ENCODE results near the gene EXOC6B.

The EXOC6B gene

GRCh38 chr2:72747344-72747743 lies 78.5 kb downstream of the EXOC6B start:
- TF ChIP-seq, protein P1, sequence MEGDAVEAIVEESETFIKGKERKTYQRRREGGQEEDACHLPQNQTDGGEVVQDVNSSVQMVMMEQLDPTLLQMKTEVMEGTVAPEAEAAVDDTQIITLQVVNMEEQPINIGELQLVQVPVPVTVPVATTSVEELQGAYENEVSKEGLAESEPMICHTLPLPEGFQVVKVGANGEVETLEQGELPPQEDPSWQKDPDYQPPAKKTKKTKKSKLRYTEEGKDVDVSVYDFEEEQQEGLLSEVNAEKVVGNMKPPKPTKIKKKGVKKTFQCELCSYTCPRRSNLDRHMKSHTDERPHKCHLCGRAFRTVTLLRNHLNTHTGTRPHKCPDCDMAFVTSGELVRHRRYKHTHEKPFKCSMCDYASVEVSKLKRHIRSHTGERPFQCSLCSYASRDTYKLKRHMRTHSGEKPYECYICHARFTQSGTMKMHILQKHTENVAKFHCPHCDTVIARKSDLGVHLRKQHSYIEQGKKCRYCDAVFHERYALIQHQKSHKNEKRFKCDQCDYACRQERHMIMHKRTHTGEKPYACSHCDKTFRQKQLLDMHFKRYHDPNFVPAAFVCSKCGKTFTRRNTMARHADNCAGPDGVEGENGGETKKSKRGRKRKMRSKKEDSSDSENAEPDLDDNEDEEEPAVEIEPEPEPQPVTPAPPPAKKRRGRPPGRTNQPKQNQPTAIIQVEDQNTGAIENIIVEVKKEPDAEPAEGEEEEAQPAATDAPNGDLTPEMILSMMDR (IDR thresholded peaks at IDR 0.05; ENCODE audit: insufficient read depth, low read length, poor library complexity, severe bottlenecking) = no peak
- Histone ChIP-seq H3K27me3 (replicated peaks; ENCODE audit: control insufficient read depth, insufficient read depth, low read length) (no peaks in the 10 kb centered on the region), H3K36me3 (ENCODE audit: control insufficient read depth, insufficient read depth, low read length) (no peaks in the 10 kb centered on the region), H3K4me3 (replicated peaks; ENCODE audit: low read depth, low read length) (no peak overlapping the region)
- DNase-seq (ENCODE audit: extremely low read depth, insufficient read length) = no peak

- H3K27me3 ChIP-seq (replicated peaks; ENCODE audit: control insufficient read depth, insufficient read depth, low read length) = no peaks in the 10 kb centered on the region
- DNase-seq (ENCODE audit: extremely low read depth, insufficient read length) = no peak
- TF ChIP-seq, protein P1 (IDR thresholded peaks at IDR 0.05; ENCODE audit: insufficient read depth, low read length, poor library complexity, severe bottlenecking) = peak; percentile 56
- no peak overlapping the region for H3K4me3 ChIP-seq (replicated peaks; ENCODE audit: low read depth, low read length)
- H3K36me3 ChIP-seq (ENCODE audit: control insufficient read depth, insufficient read depth, low read length) = no peaks in the 10 kb centered on the region
These were observed 80.0 kb downstream of the EXOC6B start for GRCh38 chr2:72745679-72746368.

- DNase-seq (ENCODE audit: extremely low read depth, insufficient read length) = no peak
- Histone ChIP-seq H3K27me3 (replicated peaks; ENCODE audit: control insufficient read depth, insufficient read depth, low read length) (no peaks in the 10 kb centered on the region), H3K36me3 (ENCODE audit: control insufficient read depth, insufficient read depth, low read length) (no peaks in the 10 kb centered on the region), H3K4me3 (replicated peaks; ENCODE audit: low read depth, low read length) (no peak overlapping the region)
- TF ChIP-seq, protein P1 (IDR thresholded peaks at IDR 0.05; ENCODE audit: insufficient read depth, low read length, poor library complexity, severe bottlenecking) = no peak
These were observed 81.8 kb downstream of the EXOC6B start for GRCh38 chr2:72744049-72744448.

DNA sequence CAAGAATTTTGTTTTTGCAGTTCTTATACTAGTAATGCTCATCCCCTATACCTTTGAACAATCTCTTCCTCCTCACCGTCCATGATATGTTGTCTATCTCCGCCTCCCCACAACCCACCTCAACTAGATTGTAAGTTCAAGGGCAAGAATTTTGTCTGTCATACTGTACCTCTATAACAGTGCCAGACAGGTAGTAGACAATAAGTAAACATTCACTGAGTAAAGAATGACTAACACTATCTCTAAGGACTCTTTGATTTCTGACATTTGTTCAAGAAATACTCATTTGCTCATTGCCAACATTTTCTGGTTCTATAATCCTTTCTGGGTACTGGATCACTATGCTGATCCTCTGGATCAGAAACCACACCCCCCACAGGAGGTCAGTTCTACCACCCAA lies 82.4 kb downstream of the EXOC6B start:
- TF ChIP-seq, protein P1 (IDR thresholded peaks at IDR 0.05; ENCODE audit: insufficient read depth, low read length, poor library complexity, severe bottlenecking) = no peak
- no peaks in the 10 kb centered on the region for H3K27me3 ChIP-seq (replicated peaks; ENCODE audit: control insufficient read depth, insufficient read depth, low read length)
- no peak overlapping the region for H3K4me3 ChIP-seq (replicated peaks; ENCODE audit: low read depth, low read length)
- no peak for DNase-seq (ENCODE audit: extremely low read depth, insufficient read length)
- H3K36me3 ChIP-seq (ENCODE audit: control insufficient read depth, insufficient read depth, low read length) = no peaks in the 10 kb centered on the region

DNA sequence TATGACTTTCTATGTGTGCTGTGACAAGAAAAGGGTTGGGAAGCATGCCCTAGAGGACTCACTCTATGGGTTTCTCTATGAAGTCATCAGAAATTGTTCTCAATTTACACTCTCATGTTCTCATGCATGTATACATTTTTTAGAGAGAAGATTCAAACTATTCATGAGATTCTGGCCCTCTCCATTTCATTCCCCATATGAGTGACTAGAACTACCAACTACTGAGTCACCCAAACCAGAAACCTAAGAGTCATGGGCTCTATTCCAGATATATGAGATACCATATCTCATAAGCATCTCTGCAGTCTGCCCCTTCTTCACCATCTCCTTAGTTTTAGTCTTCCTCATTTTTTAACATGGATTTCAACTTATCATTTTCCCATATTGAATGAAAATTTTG lies 87.7 kb downstream of the EXOC6B start:
- no peak for DNase-seq (ENCODE audit: extremely low read depth, insufficient read length)
- TF ChIP-seq, protein P1 (IDR thresholded peaks at IDR 0.05; ENCODE audit: insufficient read depth, low read length, poor library complexity, severe bottlenecking) = no peak

GRCh38 chr2:72734432-72734831 lies 91.4 kb downstream of the EXOC6B start:
- TF ChIP-seq, protein P1 (IDR thresholded peaks at IDR 0.05; ENCODE audit: insufficient read depth, low read length, poor library complexity, severe bottlenecking) = no peak
- Histone ChIP-seq H3K27me3 (replicated peaks; ENCODE audit: control insufficient read depth, insufficient read depth, low read length) (no peaks in the 10 kb centered on the region), H3K4me3 (replicated peaks; ENCODE audit: low read depth, low read length) (no peak overlapping the region), H3K36me3 (ENCODE audit: control insufficient read depth, insufficient read depth, low read length) (no peaks in the 10 kb centered on the region)
- DNase-seq (ENCODE audit: extremely low read depth, insufficient read length) = no peak

More for the DNA sequence above, 87.7 kb downstream of the EXOC6B start:
- no peaks in the 10 kb centered on the region for H3K36me3 ChIP-seq (ENCODE audit: control insufficient read depth, insufficient read depth, low read length)
- no peaks in the 10 kb centered on the region for H3K27me3 ChIP-seq (replicated peaks; ENCODE audit: control insufficient read depth, insufficient read depth, low read length)
- no peak overlapping the region for H3K4me3 ChIP-seq (replicated peaks; ENCODE audit: low read depth, low read length)
